ENCODE results near the gene SPEF1. TPM values are rescaled to one million over a fixed set of nuclear protein-coding genes. Genes with fewer than 3 reads are reported as not detected.

The SPEF1 gene
- polyA plus RNA-seq, 3 donors = 0.09 TPM; not detected in 2

DNA sequence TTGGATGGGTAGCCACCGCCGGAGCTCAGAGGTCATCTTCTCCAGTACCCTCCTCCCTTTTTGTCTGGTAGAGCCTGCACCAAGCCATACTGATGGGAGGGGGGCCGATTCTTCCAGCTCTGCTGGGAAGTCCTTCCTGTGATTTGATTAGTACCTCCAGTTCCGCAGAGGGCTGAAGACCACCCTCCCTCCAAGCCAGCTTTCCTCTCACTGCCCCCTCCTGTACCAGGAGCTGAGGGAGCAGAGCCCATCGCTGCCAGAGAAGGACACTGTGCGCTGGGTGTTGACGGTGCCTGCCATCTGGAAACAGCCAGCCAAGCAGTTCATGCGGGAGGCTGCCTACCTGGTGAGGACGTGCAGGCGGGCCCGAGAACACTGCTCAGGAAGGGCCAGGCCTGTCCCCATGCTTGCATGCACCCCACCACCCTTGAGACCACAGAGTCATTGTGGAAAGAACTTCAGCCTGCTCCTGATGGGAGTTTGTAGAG is 35.5 kb downstream of the SPEF1 start:
- no peak overlapping the region for H3K4me3 ChIP-seq (replicated peaks in 1 of 3; ENCODE audit: low read depth in 2 of 3, low read length in 3 of 3)
- H3K9me3 ChIP-seq (replicated peaks in 1 of 2; ENCODE audit: control insufficient read depth in 1 of 2, insufficient read depth in 1 of 2, low read length in 2 of 2) = no peaks in the 10 kb centered on the region
- peaks cover 6 to 17% of the 10 kb centered on the region in 2 donors for H3K4me1 ChIP-seq (ENCODE audit: control insufficient read depth in 1 of 2, insufficient read depth in 2 of 2, low read length in 2 of 2)
- Mint-ChIP-seq H3K9me3 (peaks cover 0 to 3% (median 0%) of the 10 kb centered on the region in 7 donors), H3K4me1 (peaks cover 9% of the 10 kb centered on the region), H3K36me3 (peaks cover 3 to 4% of the 10 kb centered on the region in 2 donors), H3K27ac (no peak overlapping the region), H3K4me3 (peak overlapping the region in 1 of 2 donors; percentile 7), H3K27me3 (ENCODE audit: low read depth in 3 of 3) (peaks cover 8 to 29% (median 22%) of the 10 kb centered on the region in 3 donors)
- TF ChIP-seq, protein P1, sequence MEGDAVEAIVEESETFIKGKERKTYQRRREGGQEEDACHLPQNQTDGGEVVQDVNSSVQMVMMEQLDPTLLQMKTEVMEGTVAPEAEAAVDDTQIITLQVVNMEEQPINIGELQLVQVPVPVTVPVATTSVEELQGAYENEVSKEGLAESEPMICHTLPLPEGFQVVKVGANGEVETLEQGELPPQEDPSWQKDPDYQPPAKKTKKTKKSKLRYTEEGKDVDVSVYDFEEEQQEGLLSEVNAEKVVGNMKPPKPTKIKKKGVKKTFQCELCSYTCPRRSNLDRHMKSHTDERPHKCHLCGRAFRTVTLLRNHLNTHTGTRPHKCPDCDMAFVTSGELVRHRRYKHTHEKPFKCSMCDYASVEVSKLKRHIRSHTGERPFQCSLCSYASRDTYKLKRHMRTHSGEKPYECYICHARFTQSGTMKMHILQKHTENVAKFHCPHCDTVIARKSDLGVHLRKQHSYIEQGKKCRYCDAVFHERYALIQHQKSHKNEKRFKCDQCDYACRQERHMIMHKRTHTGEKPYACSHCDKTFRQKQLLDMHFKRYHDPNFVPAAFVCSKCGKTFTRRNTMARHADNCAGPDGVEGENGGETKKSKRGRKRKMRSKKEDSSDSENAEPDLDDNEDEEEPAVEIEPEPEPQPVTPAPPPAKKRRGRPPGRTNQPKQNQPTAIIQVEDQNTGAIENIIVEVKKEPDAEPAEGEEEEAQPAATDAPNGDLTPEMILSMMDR (IDR thresholded peaks at IDR 0.05) = no peak
- peaks cover 3% of the 10 kb centered on the region for H4K20me1 ChIP-seq (ENCODE audit: insufficient read depth, low read length)
- no peak overlapping the region for H2AFZ ChIP-seq (ENCODE audit: insufficient read depth, low read depth, low read length, poor library complexity, severe bottlenecking)
- no peak overlapping the region for H3K4me2 ChIP-seq (replicated peaks; ENCODE audit: extremely low read depth, low read length, poor library complexity, severe bottlenecking)
- H3K27ac ChIP-seq (ENCODE audit: low read depth in 1 of 2, low read length in 2 of 2) = no peak overlapping the region
- H3K79me2 ChIP-seq (ENCODE audit: insufficient read depth, low read length) = no peaks in the 10 kb centered on the region
- DNase-seq = no peak
- no peaks in the 10 kb centered on the region for H3K27me3 ChIP-seq (ENCODE audit: control insufficient read depth in 2 of 2, insufficient read depth in 2 of 2, low read length in 2 of 2)
- intact Hi-C loops (cut with micrococcal nuclease) = loop anchor here in 1 of 2 donors (5.0 kb wide), 1 partner anchor 68 kb away; no protein-coding TSS in a partner anchor
- peaks cover 1 to 2% of the 10 kb centered on the region in 2 donors for H3K36me3 ChIP-seq (replicated peaks in 1 of 2; ENCODE audit: control insufficient read depth in 1 of 2, insufficient read depth in 2 of 2, low read length in 2 of 2)
- no peak overlapping the region for H3K9ac ChIP-seq (ENCODE audit: insufficient read depth, low read length, poor library complexity, severe bottlenecking)
- 98% methylated on average over 7 of the region's 11 CpGs for WGBS (ENCODE audit: insufficient coverage)

DNA sequence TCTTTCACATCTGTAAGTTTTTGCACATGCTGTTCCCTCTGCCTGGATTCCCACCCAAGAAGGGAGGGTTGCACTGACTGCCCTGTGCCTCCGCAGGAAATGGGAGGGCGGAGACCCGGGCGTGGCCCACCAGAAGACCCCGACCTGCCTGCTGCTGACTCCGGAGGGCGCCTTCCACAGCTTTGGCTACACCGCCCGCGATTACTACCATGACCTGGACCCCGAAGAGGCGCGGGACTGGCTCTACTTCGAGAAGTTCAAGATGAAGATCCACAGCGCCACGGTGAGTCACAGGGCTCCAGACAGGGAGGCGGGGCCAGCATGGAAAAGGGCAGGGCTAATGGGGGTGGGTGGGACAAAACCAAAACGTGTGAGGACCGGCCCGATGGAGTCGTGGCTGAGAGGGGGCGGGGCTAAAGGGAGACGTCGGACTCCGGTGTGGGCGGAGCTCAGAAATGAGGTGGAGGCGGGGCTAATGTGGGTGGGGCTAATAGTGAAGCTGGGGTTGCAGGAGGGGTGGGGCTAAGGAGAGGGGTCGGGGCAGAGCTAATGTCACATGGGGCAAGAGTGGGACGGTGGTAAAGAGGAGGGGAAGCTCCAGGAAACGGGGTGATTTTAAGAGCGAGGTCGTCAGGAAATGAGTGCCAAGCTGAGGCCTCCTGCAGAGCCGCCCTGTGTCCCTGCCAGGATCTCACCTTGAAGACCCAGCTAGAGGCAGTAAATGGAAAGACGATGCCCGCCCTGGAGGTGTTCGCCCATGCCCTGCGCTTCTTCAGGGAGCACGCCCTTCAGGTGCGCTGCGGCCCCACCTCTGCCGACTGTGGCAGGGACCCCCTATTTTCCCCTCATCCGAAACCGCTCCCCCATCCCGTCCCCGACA is 36.2 kb downstream of the SPEF1 start:
- H3K4me3 Mint-ChIP-seq = peak overlapping the region; percentile 65 to 82
- peak; percentile 77 to 86 (median 83) for DNase-seq
- H3K27ac Mint-ChIP-seq = peak overlapping the region in 5 of 7 donors; percentile 14 to 73 (median 44)
- intact Hi-C loops (cut with micrococcal nuclease) = loop anchor here in 1 of 2 donors (5.0 kb wide), 1 partner anchor 68 kb away; no protein-coding TSS in a partner anchor
- Histone ChIP-seq H4K20me1 (ENCODE audit: insufficient read depth, low read length) (no peaks in the 10 kb centered on the region), H3K4me1 (ENCODE audit: control insufficient read depth in 1 of 2, insufficient read depth in 2 of 2, low read length in 2 of 2) (peaks cover 6 to 17% of the 10 kb centered on the region in 2 donors), H3K79me2 (ENCODE audit: insufficient read depth, low read length) (no peaks in the 10 kb centered on the region), H3K4me3 (replicated peaks in 1 of 3; ENCODE audit: low read depth in 2 of 3, low read length in 3 of 3) (peak overlapping the region in 1 of 3 experiments; percentile 55), H3K4me2 (replicated peaks; ENCODE audit: extremely low read depth, low read length, poor library complexity, severe bottlenecking) (peak overlapping the region; percentile 53), H3K27me3 (ENCODE audit: control insufficient read depth in 2 of 2, insufficient read depth in 2 of 2, low read length in 2 of 2) (no peaks in the 10 kb centered on the region), H3K9me3 (replicated peaks in 1 of 2; ENCODE audit: control insufficient read depth in 1 of 2, insufficient read depth in 1 of 2, low read length in 2 of 2) (no peaks in the 10 kb centered on the region), H3K9ac (ENCODE audit: insufficient read depth, low read length, poor library complexity, severe bottlenecking) (no peak overlapping the region), H3K27ac (ENCODE audit: low read depth in 1 of 2, low read length in 2 of 2) (no peak overlapping the region), H3K36me3 (replicated peaks in 1 of 2; ENCODE audit: control insufficient read depth in 1 of 2, insufficient read depth in 2 of 2, low read length in 2 of 2) (no peaks in the 10 kb centered on the region), H2AFZ (ENCODE audit: insufficient read depth, low read depth, low read length, poor library complexity, severe bottlenecking) (peak overlapping the region; percentile 41)
- H3K4me1 Mint-ChIP-seq = peaks cover 9% of the 10 kb centered on the region
- H3K27me3 Mint-ChIP-seq (ENCODE audit: low read depth in 3 of 3) = peaks cover 8 to 29% (median 22%) of the 10 kb centered on the region in 3 donors
- WGBS (ENCODE audit: insufficient coverage) = 48% methylated on average over 41 of the region's 45 CpGs
- TF ChIP-seq, protein P1 (IDR thresholded peaks at IDR 0.05) = no peak
- H3K9me3 Mint-ChIP-seq = peaks cover 0 to 3% (median 0%) of the 10 kb centered on the region in 7 donors
- H3K36me3 Mint-ChIP-seq = no peaks in the 10 kb centered on the region
